Neural cell (in vitro differentiated cells): ENCODE results near the gene WNK2. TPM values are rescaled to one million over a fixed set of nuclear protein-coding genes. Genes with fewer than 3 reads are reported as not detected.

ENCODE experiments used
- H2AFZ ChIP-seq: fragments of 200-600, 300-800 bp; sonication (generic), shearing (Covaris generic); 2 replicates; pipeline ENCODE4 v1.6.0; 2014; ENCODE audit warnings: low read depth, mild to moderate bottlenecking, antibody characterized with exemption, low read length, moderate library complexity
- H3F3A ChIP-seq: fragments of 200-600 bp; shearing (Covaris generic); 2 replicates; pipeline ENCODE4 v1.6.1; 2016; ENCODE audit warnings: mild to moderate bottlenecking, moderate library complexity, mixed read lengths, antibody characterized with exemption, low read length; ENCODE audit not compliant: insufficient read depth, poor library complexity, severe bottlenecking
- H3K27ac ChIP-seq: fragments of 200-600, 300-800 bp; sonication (generic), shearing (Covaris generic); 2 replicates; pipeline ENCODE4 v1.5.1; 2014; ENCODE audit warnings: mild to moderate bottlenecking, low read length, moderate library complexity
- H3K27me3 ChIP-seq: fragments of 300-800, 200-600 bp; sonication (generic), shearing (Covaris generic); 2 replicates; pipeline ENCODE4 v1.6.0; 2014; ENCODE audit warnings: mild to moderate bottlenecking, low read depth, low read length, moderate library complexity; ENCODE audit not compliant: insufficient read depth
- H3K36me3 ChIP-seq: fragments of 300-800, 200-600 bp; sonication (generic), shearing (Covaris generic); 2 replicates; pipeline ENCODE4 v1.5.1; 2014; ENCODE audit warnings: mild to moderate bottlenecking, antibody characterized with exemption, low read length, moderate library complexity; ENCODE audit not compliant: insufficient read depth
- H3K4me2 ChIP-seq: fragments of 300-800, 200-600 bp; sonication (generic), shearing (Covaris generic); 2 replicates; pipeline ENCODE4 v1.6.0; 2014; ENCODE audit warnings: mild to moderate bottlenecking, low read length
- H3K4me3 ChIP-seq: fragments of 300-800, 200-600 bp; sonication (generic), shearing (Covaris generic); 2 replicates; pipeline ENCODE4 v1.5.1; 2014; ENCODE audit warnings: mild to moderate bottlenecking, low read length, moderate library complexity
- H3K79me2 ChIP-seq: fragments of 200-600 bp; shearing (Covaris generic); replicated peaks from 2 replicates; pipeline ENCODE4 v1.6.0; 2014; ENCODE audit warnings: mild to moderate bottlenecking, low read length, moderate library complexity; ENCODE audit not compliant: insufficient read depth
- H3K9ac ChIP-seq: fragments of 300-800, 200-600 bp; sonication (generic), shearing (Covaris generic); 2 replicates; pipeline ENCODE4 v1.6.1; 2016; ENCODE audit warnings: mild to moderate bottlenecking, low read length, mixed read lengths
- H3K9me2 ChIP-seq: fragments of 200-600 bp; shearing (Covaris generic); 2 replicates; pipeline ENCODE4 v1.6.1; 2016; ENCODE audit warnings: mild to moderate bottlenecking, low read length, mixed read lengths; ENCODE audit not compliant: insufficient read depth
- H3K9me3 ChIP-seq: fragments of 200-600, 300-800 bp; sonication (generic), shearing (Covaris generic); 2 replicates; pipeline ENCODE4 v1.6.1; 2016; ENCODE audit warnings: mild to moderate bottlenecking, mixed run types, low read length, moderate library complexity, mixed read lengths
- H4K20me1 ChIP-seq: fragments of 200-600 bp; shearing (Covaris generic); 2 replicates; pipeline ENCODE4 v1.6.1; 2016; ENCODE audit warnings: mild to moderate bottlenecking, mixed run types; ENCODE audit not compliant: insufficient read depth
- EP300 ChIP-seq: fragments of 450-650 bp; conservative IDR thresholded peaks from 2 replicates; pipeline ENCODE4 v1.6.1; 2014; ENCODE audit warnings: antibody characterized with exemption, mild to moderate bottlenecking, moderate library complexity; ENCODE audit not compliant: poor library complexity, severe bottlenecking
- EZH2 ChIP-seq: fragments of 200-600, 300-800 bp; shearing (Covaris generic), sonication (generic); IDR thresholded peaks from 2 replicates; pipeline ENCODE4 v1.6.1; 2014; ENCODE audit warnings: antibody characterized with exemption, low read length, borderline replicate concordance, mild to moderate bottlenecking; ENCODE audit not compliant: insufficient read depth, poor library complexity, severe bottlenecking
- MXI1 ChIP-seq: fragments of 450-650 bp; conservative IDR thresholded peaks from 2 replicates; pipeline ENCODE4 v1.6.1; 2014; ENCODE audit warnings: antibody characterized with exemption, mild to moderate bottlenecking; ENCODE audit not compliant: poor library complexity, severe bottlenecking
- POLR2AphosphoS5 ChIP-seq: IDR thresholded peaks from 2 replicates; pipeline ENCODE4 v1.6.1; 2012
- RAD21 ChIP-seq: fragments of 450-650 bp; conservative IDR thresholded peaks from 2 replicates; pipeline ENCODE4 v1.6.1; 2014; ENCODE audit warnings: antibody characterized with exemption, mild to moderate bottlenecking, moderate library complexity
- REST ChIP-seq: IDR thresholded peaks from 2 replicates; pipeline ENCODE4 v1.6.1; 2012; ENCODE audit warnings: borderline replicate concordance
- SMC3 ChIP-seq: fragments of 450-650 bp; conservative IDR thresholded peaks from 2 replicates; pipeline ENCODE4 v1.6.1; 2014; ENCODE audit warnings: antibody characterized with exemption, mild to moderate bottlenecking, moderate library complexity; ENCODE audit not compliant: poor library complexity
- polyA plus RNA-seq: library from polyadenylated mRNA; depleted of rRNA; stranded (reverse); fragments of >200 nt; gene quantifications from 2 replicates; pipeline ENCODE4 v1.2.3, GENCODE V29; 2014
- TF ChIP-seq, protein P1 (sequence below): fragments of 450-650 bp; IDR thresholded peaks from 2 replicates; pipeline ENCODE4 v1.5.1; 2014; ENCODE audit warnings: antibody characterized with exemption, mild to moderate bottlenecking, moderate library complexity; ENCODE audit not compliant: poor library complexity, severe bottlenecking

The WNK2 gene
- polyA plus RNA-seq, 1 donor from 2014 or later, result 37.1 TPM

DNA sequence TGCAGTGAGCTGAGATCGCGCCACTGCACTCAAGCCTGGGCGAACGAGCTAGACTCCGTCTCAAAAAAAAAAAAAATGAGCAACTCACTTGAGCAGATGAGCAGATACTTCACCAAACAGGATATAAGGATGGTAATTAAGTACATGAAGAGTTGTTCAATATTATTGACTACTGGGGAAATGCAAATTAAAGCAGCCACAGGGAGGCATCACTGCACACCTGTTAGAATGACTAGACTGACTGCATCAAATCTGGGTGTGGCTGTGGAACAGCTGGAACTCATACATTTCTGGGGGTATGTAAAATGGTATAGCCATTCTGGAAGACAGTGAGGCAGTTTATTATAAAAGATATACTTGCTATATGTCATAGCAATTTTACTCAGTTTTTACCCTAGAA is 93.0 kb downstream of the WNK2 start:
- no peak overlapping the region for H3K9ac ChIP-seq
- H3K9me3 ChIP-seq, result no peaks in the 10 kb centered on the region
- H4K20me1 ChIP-seq, result no peaks in the 10 kb centered on the region
- no peak overlapping the region for H3K4me2 ChIP-seq
- H3K9me2 ChIP-seq, result no peaks in the 10 kb centered on the region
- no peaks in the 10 kb centered on the region for H3K27me3 ChIP-seq
- TF ChIP-seq MXI1 (no peak), REST (no peak), SMC3 (no peak)
- no peak overlapping the region for H3K4me3 ChIP-seq
- H2AFZ ChIP-seq, result no peak overlapping the region
- no peak overlapping the region for H3K27ac ChIP-seq
- peaks cover 10% of the 10 kb centered on the region for H3K36me3 ChIP-seq
- no peaks in the 10 kb centered on the region for H3F3A ChIP-seq
- H3K79me2 ChIP-seq, result no peaks in the 10 kb centered on the region

DNA sequence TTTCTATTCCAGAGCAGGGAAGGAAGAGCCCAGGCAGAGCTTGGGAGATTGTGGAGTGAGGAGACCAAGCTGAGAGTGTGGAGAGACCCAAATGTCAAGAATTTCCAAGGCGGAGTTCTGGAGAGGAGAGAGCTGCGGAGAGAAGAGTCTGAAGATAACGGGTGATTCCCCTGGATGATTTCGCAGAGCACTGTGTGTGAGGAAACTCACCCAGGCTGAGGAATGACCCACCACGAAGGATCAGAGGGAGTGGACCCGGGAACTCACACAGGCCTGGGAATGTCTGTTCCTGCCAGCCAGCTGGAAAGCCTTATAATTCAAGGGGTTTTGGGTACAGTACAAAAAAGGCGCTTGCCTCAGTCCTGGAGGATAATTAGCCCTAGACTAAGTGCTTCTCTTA is 94.2 kb downstream of the WNK2 start:
- H4K20me1 ChIP-seq, result no peaks in the 10 kb centered on the region
- H3K9me2 ChIP-seq, result no peaks in the 10 kb centered on the region
- H2AFZ ChIP-seq, result no peak overlapping the region
- no peak overlapping the region for H3K4me3 ChIP-seq
- no peak overlapping the region for H3K4me2 ChIP-seq
- no peak overlapping the region for H3K9ac ChIP-seq
- H3K9me3 ChIP-seq, result no peaks in the 10 kb centered on the region
- no peaks in the 10 kb centered on the region for H3K27me3 ChIP-seq
- no peak overlapping the region for H3K27ac ChIP-seq
- TF ChIP-seq EZH2 (no peak), REST (no peak), EP300 (no peak), MXI1 (no peak), RAD21 (no peak), POLR2AphosphoS5 (no peak)
- TF ChIP-seq, protein P1, sequence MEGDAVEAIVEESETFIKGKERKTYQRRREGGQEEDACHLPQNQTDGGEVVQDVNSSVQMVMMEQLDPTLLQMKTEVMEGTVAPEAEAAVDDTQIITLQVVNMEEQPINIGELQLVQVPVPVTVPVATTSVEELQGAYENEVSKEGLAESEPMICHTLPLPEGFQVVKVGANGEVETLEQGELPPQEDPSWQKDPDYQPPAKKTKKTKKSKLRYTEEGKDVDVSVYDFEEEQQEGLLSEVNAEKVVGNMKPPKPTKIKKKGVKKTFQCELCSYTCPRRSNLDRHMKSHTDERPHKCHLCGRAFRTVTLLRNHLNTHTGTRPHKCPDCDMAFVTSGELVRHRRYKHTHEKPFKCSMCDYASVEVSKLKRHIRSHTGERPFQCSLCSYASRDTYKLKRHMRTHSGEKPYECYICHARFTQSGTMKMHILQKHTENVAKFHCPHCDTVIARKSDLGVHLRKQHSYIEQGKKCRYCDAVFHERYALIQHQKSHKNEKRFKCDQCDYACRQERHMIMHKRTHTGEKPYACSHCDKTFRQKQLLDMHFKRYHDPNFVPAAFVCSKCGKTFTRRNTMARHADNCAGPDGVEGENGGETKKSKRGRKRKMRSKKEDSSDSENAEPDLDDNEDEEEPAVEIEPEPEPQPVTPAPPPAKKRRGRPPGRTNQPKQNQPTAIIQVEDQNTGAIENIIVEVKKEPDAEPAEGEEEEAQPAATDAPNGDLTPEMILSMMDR, result no peak
- no peaks in the 10 kb centered on the region for H3F3A ChIP-seq
- H3K79me2 ChIP-seq, result no peaks in the 10 kb centered on the region
- peaks cover 8% of the 10 kb centered on the region for H3K36me3 ChIP-seq
